Activated CD4-positive, alpha-beta T cell treated with anti-CD3 and anti-CD28 coated beads for 1 hour (primary cell): ENCODE data around the gene FGF23.

ENCODE experiments used
- DNase-seq: peaks from one replicate; pipeline ENCODE4 v3.0.0-alpha.2; 2020

FGF23 gene

GRCh38 chr12:4380332-4380731 is 820 bp upstream of the FGF23 start:
- no peak for DNase-seq

GRCh38 chr12:4378772-4379171 is 740 bp downstream of the FGF23 start:
- DNase-seq, result no peak

GRCh38 chr12:4375449-4375848 is 4.1 kb downstream of the FGF23 start:
- no peak for DNase-seq

- no peak for DNase-seq
Observed at GRCh38 chr12:4372653-4373052, 6.9 kb downstream of the FGF23 start.

GRCh38 chr12:4370265-4370664 is 9.2 kb downstream of the FGF23 start:
- no peak for DNase-seq

GRCh38 chr12:4369548-4369947 is 10.0 kb downstream of the FGF23 start:
- no peak for DNase-seq

- no peak for DNase-seq
Observed at GRCh38 chr12:4366090-4366489, 13.4 kb downstream of the FGF23 start.

GRCh38 chr12:4356041-4356327 is 23.5 kb downstream of the FGF23 start:
- no peak for DNase-seq

- DNase-seq, result no peak
Observed at GRCh38 chr12:4355156-4356040, 24.1 kb downstream of the FGF23 start.

- no peak for DNase-seq
Observed at GRCh38 chr12:4353785-4354208, 25.7 kb downstream of the FGF23 start.

GRCh38 chr12:4346931-4347330 is 32.6 kb downstream of the FGF23 start:
- DNase-seq, result no peak

GRCh38 chr12:4331842-4332241 is 47.7 kb downstream of the FGF23 start:
- no peak for DNase-seq

- DNase-seq, result no peak
Observed at GRCh38 chr12:4331221-4331620, 48.3 kb downstream of the FGF23 start.

- DNase-seq, result no peak
Observed at GRCh38 chr12:4330203-4330602, 49.3 kb downstream of the FGF23 start.

- no peak for DNase-seq
Observed at GRCh38 chr12:4327293-4327692, 52.2 kb downstream of the FGF23 start.

- DNase-seq, result no peak
Observed at GRCh38 chr12:4325966-4326365, 53.5 kb downstream of the FGF23 start.

GRCh38 chr12:4324366-4324765 is 55.1 kb downstream of the FGF23 start:
- no peak for DNase-seq

- DNase-seq, result no peak
Observed at GRCh38 chr12:4323396-4323795, 56.1 kb downstream of the FGF23 start.

- no peak for DNase-seq
Observed at GRCh38 chr12:4322726-4323125, 56.8 kb downstream of the FGF23 start.

GRCh38 chr12:4320853-4321701 is 58.4 kb downstream of the FGF23 start, which contains the start of gene TIGAR:
Gene TIGAR, plus strand, starts transcription at chr12:4321213. Its CDS starts 59 bp downstream, at chr12:4321272.
- DNase-seq, result peak; percentile 83

- DNase-seq, result no peak
Observed at GRCh38 chr12:4320497-4320852, 59.0 kb downstream of the FGF23 start.
